ENCODE measurements around the gene IER5.

- TF ChIP-seq EZH2 (IDR thresholded peaks at IDR 0.05), result no peak
- no peak for TF ChIP-seq POLR2AphosphoS5 (IDR thresholded peaks at IDR 0.05; ENCODE audit: borderline replicate concordance, low read depth, low read length)
- no peak for TF ChIP-seq FOXP2 (optimal IDR thresholded peaks at IDR 0.05; ENCODE audit: control extremely low read depth, extremely low read length, insufficient read depth)
These were observed 29.3 kb downstream of the IER5 start for GRCh38 chr1:181117648-181118449.
